IMR-90 (cell line): ENCODE data around the gene CAVIN2. TPM values are rescaled to one million over a fixed set of nuclear protein-coding genes. Genes with fewer than 3 reads are reported as not detected.

ENCODE experiments used
- ATAC-seq: fragments of 200-7000 bp; cut with Tn5 transposase; 2 replicates; pipeline ENCODE4 v1.9.1; 2020; ENCODE audit warnings: low read depth, mild to moderate bottlenecking, moderate library complexity
- BruUV-seq: library from RNA; stranded (reverse); fragments of 400-500 nt; replicated peaks from 2 replicates; lab custom pipeline; 2021; lab: Mats Ljungman, UMichigan
- CTCF ChIA-PET: fragments of 300-600 bp; formaldehyde crosslinking; extraction: SDS; loops from one replicate; lab custom pipeline; 2021; ENCODE audit warnings: antibody characterized with exemption; lab: Yijun Ruan, JAX
- POLR2A ChIA-PET: fragments of 300-600 bp; sonication (Branson Sonifier 250); formaldehyde crosslinking; loops from one replicate; lab custom pipeline; 2022; ENCODE audit warnings: antibody characterized with exemption; ENCODE audit not compliant: unreplicated experiment; lab: Charles Lee
- DNase-seq: peaks from one replicate; pipeline ENCODE4 v3.0.0; 2013
- H2AFZ ChIP-seq: replicated peaks from 2 replicates; pipeline ENCODE3; 2013; ENCODE audit warnings: low read length, mild to moderate bottlenecking; ENCODE audit not compliant: poor library complexity
- H2AK5ac ChIP-seq: 2 replicates; pipeline ENCODE4 v1.6.1; 2013; ENCODE audit warnings: low read depth, low read length, inconsistent platforms
- H2AK9ac ChIP-seq: replicated peaks from 2 replicates; pipeline ENCODE3; 2013; ENCODE audit warnings: mild to moderate bottlenecking, low read depth, low read length, moderate library complexity; ENCODE audit not compliant: poor library complexity
- H2BK120ac ChIP-seq: 2 replicates; pipeline ENCODE4 v1.6.1; 2013; ENCODE audit warnings: low read depth, low read length, inconsistent platforms
- H2BK15ac ChIP-seq: 3 replicates; pipeline ENCODE4 v1.6.1; 2013; ENCODE audit warnings: low read depth, low read length, inconsistent platforms
- H2BK20ac ChIP-seq: 2 replicates; pipeline ENCODE4 v1.6.1; 2013; ENCODE audit warnings: low read depth, mild to moderate bottlenecking, inconsistent platforms, low read length, moderate library complexity
- H2BK5ac ChIP-seq: 2 replicates; pipeline ENCODE4 v1.6.1; 2013; ENCODE audit warnings: mild to moderate bottlenecking, low read depth, low read length, inconsistent platforms; ENCODE audit not compliant: poor library complexity, severe bottlenecking
- H3K14ac ChIP-seq: replicated peaks from 2 replicates; pipeline ENCODE4 v1.6.1; 2013; ENCODE audit warnings: low read depth, low read length, inconsistent platforms
- H3K18ac ChIP-seq: 2 replicates; pipeline ENCODE4 v1.6.1; 2013; ENCODE audit warnings: low read depth, low read length, control low read depth
- H3K23ac ChIP-seq: 2 replicates; pipeline ENCODE4 v1.6.1; 2013; ENCODE audit warnings: low read depth, low read length, inconsistent platforms
- H3K27ac ChIP-seq: 2 replicates; pipeline ENCODE4 v1.5.1; 2013; ENCODE audit warnings: mild to moderate bottlenecking, control low read depth, low read length; ENCODE audit not compliant: insufficient read depth
- H3K27me3 ChIP-seq: 2 replicates; pipeline ENCODE4 v1.6.1; 2013; ENCODE audit warnings: low read length; ENCODE audit not compliant: control insufficient read depth, insufficient read depth
- H3K36me3 ChIP-seq: 2 replicates; pipeline ENCODE4 v1.6.1; 2013; ENCODE audit warnings: low read length, mixed read lengths; ENCODE audit not compliant: control insufficient read depth, insufficient read depth
- H3K4ac ChIP-seq: 2 replicates; pipeline ENCODE4 v1.6.1; 2013; ENCODE audit warnings: low read depth, low read length, inconsistent platforms
- H3K4me1 ChIP-seq: 2 replicates; pipeline ENCODE4 v1.6.1; 2013; ENCODE audit warnings: low read length, mixed read lengths; ENCODE audit not compliant: control insufficient read depth, insufficient read depth
- H3K4me2 ChIP-seq: 2 replicates; pipeline ENCODE4 v1.6.1; 2013; ENCODE audit warnings: low read depth, mild to moderate bottlenecking, control low read depth, low read length, moderate library complexity
- H3K4me3 ChIP-seq: 2 replicates; pipeline ENCODE4 v1.5.1; 2013; ENCODE audit warnings: low read depth, mild to moderate bottlenecking, control low read depth, low read length, moderate library complexity; ENCODE audit not compliant: insufficient read depth
- H3K56ac ChIP-seq: 2 replicates; pipeline ENCODE4 v1.6.1; 2013; ENCODE audit warnings: low read length, inconsistent platforms; ENCODE audit not compliant: insufficient read depth; ENCODE audit errors: extremely low read depth
- H3K79me1 ChIP-seq, 2 experiments: 2 replicates each; pipeline ENCODE4 v1.6.1; 2013; ENCODE audit warnings: low read length in 2 of 2, inconsistent platforms in 1 of 2, low read depth in 1 of 2
- H3K9ac ChIP-seq: 2 replicates; pipeline ENCODE4 v1.6.1; 2013; ENCODE audit warnings: low read depth, low read length, control low read depth
- H3K9me1 ChIP-seq: 2 replicates; pipeline ENCODE4 v1.6.1; 2013; ENCODE audit warnings: low read length, inconsistent platforms; ENCODE audit not compliant: insufficient read depth
- H3K9me3 ChIP-seq: 2 replicates; pipeline ENCODE4 v1.6.1; 2013; ENCODE audit warnings: low read length; ENCODE audit not compliant: control insufficient read depth, insufficient read depth
- H4K20me1 ChIP-seq: 2 replicates; pipeline ENCODE4 v1.6.1; 2013; ENCODE audit warnings: low read length, inconsistent platforms; ENCODE audit not compliant: insufficient read depth
- H4K5ac ChIP-seq: 2 replicates; pipeline ENCODE4 v1.6.1; 2013; ENCODE audit warnings: mild to moderate bottlenecking, low read depth, low read length, control low read depth
- H4K8ac ChIP-seq, 2 experiments: 2 replicates each; pipeline ENCODE4 v1.6.1; 2013; ENCODE audit warnings: low read depth in 2 of 2, low read length in 2 of 2, control low read depth in 1 of 2, inconsistent platforms in 1 of 2
- H4K91ac ChIP-seq: 2 replicates; pipeline ENCODE4 v1.6.1; 2013; ENCODE audit warnings: low read depth, low read length, inconsistent platforms; ENCODE audit not compliant: insufficient read depth
- BHLHE40 ChIP-seq: fragments of 150-350 bp; IDR thresholded peaks from 2 replicates; pipeline ENCODE4 v1.6.1; 2016; ENCODE audit warnings: mild to moderate bottlenecking, low read depth, low read length
- CEBPB ChIP-seq: IDR thresholded peaks from 2 replicates; pipeline ENCODE4 v1.6.1; 2012; ENCODE audit warnings: low read depth, low read length, improper control_type of control experiment
- CHD1 ChIP-seq: IDR thresholded peaks from 2 replicates; pipeline ENCODE4 v1.6.1; 2012; ENCODE audit warnings: low read depth, low read length, improper control_type of control experiment
- CTCF ChIP-seq: conservative IDR thresholded peaks from 2 replicates; pipeline ENCODE4 v1.5.1; 2012; ENCODE audit warnings: mild to moderate bottlenecking, low read depth, low read length, improper control_type of control experiment
- FOS ChIP-seq: fragments of 150-350 bp; IDR thresholded peaks from 2 replicates; pipeline ENCODE4 v1.6.1; 2016; ENCODE audit warnings: low read depth, low read length
- MAFK ChIP-seq: IDR thresholded peaks from 2 replicates; pipeline ENCODE4 v1.6.1; 2012; ENCODE audit warnings: low read depth, low read length, improper control_type of control experiment
- MAZ ChIP-seq: IDR thresholded peaks from 2 replicates; pipeline ENCODE4 v1.6.1; 2012; ENCODE audit warnings: low read depth, mild to moderate bottlenecking, low read length, improper control_type of control experiment, moderate library complexity, borderline replicate concordance
- MXI1 ChIP-seq: IDR thresholded peaks from 2 replicates; pipeline ENCODE4 v1.6.1; 2012; ENCODE audit warnings: low read depth, mild to moderate bottlenecking, low read length, moderate library complexity, borderline replicate concordance
- NFE2L2 ChIP-seq: fragments of 150-350 bp; IDR thresholded peaks from 2 replicates; pipeline ENCODE4 v1.6.1; 2016; ENCODE audit warnings: low read depth, mild to moderate bottlenecking, low read length
- POLR2A ChIP-seq: IDR thresholded peaks from 2 replicates; pipeline ENCODE4 v1.6.1; 2012; ENCODE audit warnings: mild to moderate bottlenecking, low read depth, low read length
- RAD21 ChIP-seq: IDR thresholded peaks from 2 replicates; pipeline ENCODE4 v1.6.1; 2012; ENCODE audit warnings: low read length, improper control_type of control experiment
- RCOR1 ChIP-seq: IDR thresholded peaks from 2 replicates; pipeline ENCODE4 v1.6.1; 2012; ENCODE audit warnings: mild to moderate bottlenecking, low read length, improper control_type of control experiment; ENCODE audit not compliant: insufficient replicate concordance
- RFX5 ChIP-seq: IDR thresholded peaks from 2 replicates; pipeline ENCODE4 v1.8.0; 2012; ENCODE audit warnings: low read depth, mild to moderate bottlenecking, low read length, moderate library complexity
- SMC3 ChIP-seq: fragments of 150-350 bp; IDR thresholded peaks from 2 replicates; pipeline ENCODE4 v1.6.1; 2016; ENCODE audit warnings: low read depth, mild to moderate bottlenecking, antibody characterized with exemption, low read length, moderate library complexity
- USF2 ChIP-seq: fragments of 150-350 bp; IDR thresholded peaks from 2 replicates; pipeline ENCODE4 v1.6.1; 2017; ENCODE audit warnings: mild to moderate bottlenecking, antibody characterized with exemption, low read length, low read depth
- WGBS, 2 experiments: methylation state at CpG; one replicate each; pipeline versions ENCODE4 v1.1.5 to v1.1.7; 2013; ENCODE audit warnings: missing lambda C conversion rate in 2 of 2; ENCODE audit not compliant: insufficient read length in 1 of 2; ENCODE audit errors: extremely low coverage in 2 of 2; 5-methylcytosine and 5-hydroxymethylcytosine counted together
- dilution Hi-C: fragments of 300-500 bp; cut with HindIII; formaldehyde crosslinking; loops from one replicate; pipeline ENCODE4 v1.14.3; 2018; ENCODE audit warnings: low sequenced_read_pairs; ENCODE audit not compliant: unreplicated experiment
- in situ Hi-C: fragments of 300-500 bp; cut with MboI; formaldehyde crosslinking; loops from 3 replicates; pipeline ENCODE4 v1.14.3; 2019; ENCODE audit warnings: low sequenced_read_pairs, inconsistent platforms, mixed read lengths
- intact Hi-C: fragments of 100-400 bp; cut with micrococcal nuclease; formaldehyde crosslinking; loops from 2 replicates; pipeline ENCODE4 v1.10.0; 2022
- polyA plus RNA-seq, 3 experiments: library from polyadenylated mRNA; depleted of rRNA; stranded (reverse); fragments of >200 nt; gene quantifications; 2 replicates each; pipeline ENCODE4 v1.2.3, GENCODE V29; 2012; ENCODE audit warnings: low replicate concordance in 1 of 3
- total RNA-seq: library from RNA; depleted of rRNA; stranded (reverse); fragments of >200 nt; gene quantifications from 2 replicates; pipeline ENCODE4 v1.2.3, GENCODE V29; 2012

Gene CAVIN2
- total and polyA plus RNA-seq, 2 of the 4 experiments (the other 2 are of a cell fraction), result 7.7 to 11.5 TPM

GRCh38 chr2:191840921-191841320 is 6.0 kb downstream of the CAVIN2 start:
- dilution Hi-C loops, result no loop called here
- ATAC-seq (no peak), DNase-seq (no peak)
- H3K4ac ChIP-seq, result no peak overlapping the region
- H3K9me3 ChIP-seq, result no peaks in the 10 kb centered on the region
- H3K4me2 ChIP-seq, result no peak overlapping the region
- H3K23ac ChIP-seq, result no peak overlapping the region
- CTCF ChIA-PET, result interaction anchor here (1.2 kb wide), 1 partner anchor 10 kb away, joined by 5 read pairs; no protein-coding TSS in a partner anchor
- intact Hi-C loops, result no loop called here
- in situ Hi-C loops, result no loop called here
- no peak overlapping the region for H2BK120ac ChIP-seq
- no peak overlapping the region for H3K18ac ChIP-seq
- H4K5ac ChIP-seq, result no peak overlapping the region
- no peak overlapping the region for H2AK9ac ChIP-seq
- peaks cover 10 to 50% of the 10 kb centered on the region in 2 experiments; a peak in 3 of 4 replicates for H3K79me1 ChIP-seq
- H3K9ac ChIP-seq, result no peak overlapping the region
- POLR2A ChIA-PET, result no interaction called here
- H4K91ac ChIP-seq, result no peak overlapping the region
- BruUV-seq, result no TSS peak
- 0 out of 2 replicates have a peak, but pooled peaks cover 3% of the 10 kb centered on the region for H3K9me1 ChIP-seq
- no peak overlapping the region for H3K14ac ChIP-seq
- no CpG with 5 or more reads among the region's 2 CpGs for WGBS, 2 experiments
- no peak overlapping the region for H2BK5ac ChIP-seq
- no peak overlapping the region for H3K4me3 ChIP-seq
- no peaks in the 10 kb centered on the region for H3K27me3 ChIP-seq
- no peak overlapping the region for H2BK20ac ChIP-seq
- no peak overlapping the region for H2BK15ac ChIP-seq
- H3K4me1 ChIP-seq, result peaks cover 8% of the 10 kb centered on the region
- H3K27ac ChIP-seq, result no peak overlapping the region
- H4K20me1 ChIP-seq, result no peaks in the 10 kb centered on the region
- H2AK5ac ChIP-seq, result no peak overlapping the region
- TF ChIP-seq RCOR1 (no peak), USF2 (no peak), FOS (no peak), SMC3 (no peak), MAZ (no peak), MAFK (no peak), MXI1 (no peak), CTCF (no peak), BHLHE40 (no peak), RAD21 (no peak), RFX5 (no peak), CHD1 (no peak), CEBPB (no peak), POLR2A (no peak), NFE2L2 (no peak)
- no peak overlapping the region for H3K56ac ChIP-seq
- H4K8ac ChIP-seq, result no peak overlapping the region
- H3K36me3 ChIP-seq, result peaks cover 4% of the 10 kb centered on the region
- no peak overlapping the region for H2AFZ ChIP-seq
